Measurements from ENCODE around the gene RASAL2. TPM values are rescaled to one million over a fixed set of nuclear protein-coding genes. Genes with fewer than 3 reads are reported as not detected.

Gene RASAL2
- total and polyA plus RNA-seq, 2 experiments from 2014 or later, result 16.0 to 42.2 TPM

DNA sequence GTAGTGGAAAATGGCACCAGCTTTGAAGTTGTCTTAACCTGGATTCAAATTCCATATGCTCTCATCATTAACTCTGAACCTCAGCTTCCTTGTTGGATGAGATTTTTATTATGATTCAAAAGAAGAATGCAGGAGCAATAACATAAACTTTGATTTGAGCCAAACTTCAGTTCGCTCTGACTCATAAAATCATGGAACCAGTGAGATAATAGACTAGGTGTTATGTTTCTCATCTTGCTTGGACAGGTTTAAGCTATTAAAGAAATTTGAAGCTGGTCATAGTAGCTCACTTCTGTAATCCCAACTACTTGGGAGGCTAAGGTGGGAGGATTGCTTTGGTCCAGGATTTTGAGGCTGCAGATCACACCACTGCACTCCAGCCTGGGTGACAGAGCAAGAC, 230.1 kb downstream of the RASAL2 start (continued):
- TF ChIP-seq, protein P1, sequence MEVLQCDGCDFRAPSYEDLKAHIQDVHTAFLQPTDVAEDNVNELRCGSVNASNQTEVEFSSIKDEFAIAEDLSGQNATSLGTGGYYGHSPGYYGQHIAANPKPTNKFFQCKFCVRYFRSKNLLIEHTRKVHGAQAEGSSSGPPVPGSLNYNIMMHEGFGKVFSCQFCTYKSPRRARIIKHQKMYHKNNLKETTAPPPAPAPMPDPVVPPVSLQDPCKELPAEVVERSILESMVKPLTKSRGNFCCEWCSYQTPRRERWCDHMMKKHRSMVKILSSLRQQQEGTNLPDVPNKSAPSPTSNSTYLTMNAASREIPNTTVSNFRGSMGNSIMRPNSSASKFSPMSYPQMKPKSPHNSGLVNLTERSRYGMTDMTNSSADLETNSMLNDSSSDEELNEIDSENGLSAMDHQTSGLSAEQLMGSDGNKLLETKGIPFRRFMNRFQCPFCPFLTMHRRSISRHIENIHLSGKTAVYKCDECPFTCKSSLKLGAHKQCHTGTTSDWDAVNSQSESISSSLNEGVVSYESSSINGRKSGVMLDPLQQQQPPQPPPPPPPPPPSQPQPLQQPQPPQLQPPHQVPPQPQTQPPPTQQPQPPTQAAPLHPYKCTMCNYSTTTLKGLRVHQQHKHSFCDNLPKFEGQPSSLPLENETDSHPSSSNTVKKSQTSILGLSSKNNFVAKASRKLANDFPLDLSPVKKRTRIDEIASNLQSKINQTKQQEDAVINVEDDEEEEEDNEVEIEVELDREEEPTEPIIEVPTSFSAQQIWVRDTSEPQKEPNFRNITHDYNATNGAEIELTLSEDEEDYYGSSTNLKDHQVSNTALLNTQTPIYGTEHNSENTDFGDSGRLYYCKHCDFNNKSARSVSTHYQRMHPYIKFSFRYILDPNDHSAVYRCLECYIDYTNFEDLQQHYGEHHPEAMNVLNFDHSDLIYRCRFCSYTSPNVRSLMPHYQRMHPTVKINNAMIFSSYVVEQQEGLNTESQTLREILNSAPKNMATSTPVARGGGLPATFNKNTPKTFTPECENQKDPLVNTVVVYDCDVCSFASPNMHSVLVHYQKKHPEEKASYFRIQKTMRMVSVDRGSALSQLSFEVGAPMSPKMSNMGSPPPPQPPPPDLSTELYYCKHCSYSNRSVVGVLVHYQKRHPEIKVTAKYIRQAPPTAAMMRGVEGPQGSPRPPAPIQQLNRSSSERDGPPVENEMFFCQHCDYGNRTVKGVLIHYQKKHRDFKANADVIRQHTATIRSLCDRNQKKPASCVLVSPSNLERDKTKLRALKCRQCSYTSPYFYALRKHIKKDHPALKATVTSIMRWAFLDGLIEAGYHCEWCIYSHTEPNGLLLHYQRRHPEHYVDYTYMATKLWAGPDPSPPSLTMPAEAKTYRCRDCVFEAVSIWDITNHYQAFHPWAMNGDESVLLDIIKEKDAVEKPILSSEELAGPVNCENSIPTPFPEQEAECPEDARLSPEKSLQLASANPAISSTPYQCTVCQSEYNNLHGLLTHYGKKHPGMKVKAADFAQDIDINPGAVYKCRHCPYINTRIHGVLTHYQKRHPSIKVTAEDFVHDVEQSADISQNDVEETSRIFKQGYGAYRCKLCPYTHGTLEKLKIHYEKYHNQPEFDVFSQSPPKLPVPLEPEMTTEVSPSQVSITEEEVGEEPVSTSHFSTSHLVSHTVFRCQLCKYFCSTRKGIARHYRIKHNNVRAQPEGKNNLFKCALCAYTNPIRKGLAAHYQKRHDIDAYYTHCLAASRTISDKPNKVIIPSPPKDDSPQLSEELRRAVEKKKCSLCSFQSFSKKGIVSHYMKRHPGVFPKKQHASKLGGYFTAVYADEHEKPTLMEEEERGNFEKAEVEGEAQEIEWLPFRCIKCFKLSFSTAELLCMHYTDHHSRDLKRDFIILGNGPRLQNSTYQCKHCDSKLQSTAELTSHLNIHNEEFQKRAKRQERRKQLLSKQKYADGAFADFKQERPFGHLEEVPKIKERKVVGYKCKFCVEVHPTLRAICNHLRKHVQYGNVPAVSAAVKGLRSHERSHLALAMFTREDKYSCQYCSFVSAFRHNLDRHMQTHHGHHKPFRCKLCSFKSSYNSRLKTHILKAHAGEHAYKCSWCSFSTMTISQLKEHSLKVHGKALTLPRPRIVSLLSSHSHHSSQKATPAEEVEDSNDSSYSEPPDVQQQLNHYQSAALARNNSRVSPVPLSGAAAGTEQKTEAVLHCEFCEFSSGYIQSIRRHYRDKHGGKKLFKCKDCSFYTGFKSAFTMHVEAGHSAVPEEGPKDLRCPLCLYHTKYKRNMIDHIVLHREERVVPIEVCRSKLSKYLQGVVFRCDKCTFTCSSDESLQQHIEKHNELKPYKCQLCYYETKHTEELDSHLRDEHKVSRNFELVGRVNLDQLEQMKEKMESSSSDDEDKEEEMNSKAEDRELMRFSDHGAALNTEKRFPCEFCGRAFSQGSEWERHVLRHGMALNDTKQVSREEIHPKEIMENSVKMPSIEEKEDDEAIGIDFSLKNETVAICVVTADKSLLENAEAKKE (CRISPR knock-in tag; IDR thresholded peaks at IDR 0.05), result no peak
- TF ChIP-seq ZNF114 (CRISPR knock-in tag; IDR thresholded peaks at IDR 0.05) (no peak), EZH2phosphoT487 (IDR thresholded peaks at IDR 0.05; ENCODE audit: unreplicated experiment) (no peak)

DNA sequence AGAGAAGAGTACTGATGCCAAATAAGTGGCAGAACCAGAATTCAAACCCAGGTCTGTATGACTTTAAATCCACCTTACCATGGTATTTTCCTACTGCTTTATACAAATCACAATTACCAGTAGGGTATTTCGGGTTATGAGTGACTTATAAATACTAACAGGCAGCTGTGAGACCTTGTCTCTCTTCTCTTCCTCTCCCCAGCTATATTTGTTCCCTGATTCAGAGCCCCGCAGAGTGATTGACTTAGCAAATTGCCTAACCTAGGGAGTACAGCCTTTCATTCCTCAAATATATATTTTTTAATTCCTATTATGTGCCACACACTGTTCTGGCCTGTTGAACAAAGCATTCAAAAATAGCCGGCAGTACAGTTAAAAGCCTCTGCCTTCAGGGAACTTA, 234.8 kb downstream of the RASAL2 start:
- DNase-seq (ENCODE audit: low spot score) (no peak), ATAC-seq (no peak)
- H3K4me3 Mint-ChIP-seq, result no peak overlapping the region
- Histone ChIP-seq H3K4me3 (no peak overlapping the region), H3K27ac (ENCODE audit: low read depth) (0 out of 2 replicates have a peak overlapping the region, but pooled peaks have one; percentile 8), H4K20me1 (replicated peaks; ENCODE audit: insufficient read depth) (no peaks in the 10 kb centered on the region; the same call in 1 of the 2 replicates), H3K27me3 (ENCODE audit: insufficient read depth) (no peaks in the 10 kb centered on the region), H3F3A (replicated peaks; ENCODE audit: low read depth) (no peaks in the 10 kb centered on the region), H3K4me2 (no peak overlapping the region), H3K79me2 (replicated peaks; ENCODE audit: insufficient read depth) (peaks cover 94% of the 10 kb centered on the region), H3K9me2 (ENCODE audit: insufficient read depth) (no peaks in the 10 kb centered on the region), H3K36me3 (ENCODE audit: insufficient read depth) (no peaks in the 10 kb centered on the region), H2AFZ (no peak overlapping the region), H3K4me1 (ENCODE audit: insufficient read depth) (peaks cover 21% of the 10 kb centered on the region)
- H3K4me1 Mint-ChIP-seq, result peaks cover 19% of the 10 kb centered on the region; the same call in 2 of the 3 replicates
- no peaks in the 10 kb centered on the region for H3K9me3 Mint-ChIP-seq
- H3K27me3 Mint-ChIP-seq (ENCODE audit: insufficient read depth, low read depth, poor library complexity), result peaks cover 5% of the 10 kb centered on the region
- H3K27ac Mint-ChIP-seq, result no peak overlapping the region
- no peaks in the 10 kb centered on the region for H3K36me3 Mint-ChIP-seq (ENCODE audit: low read depth)
- TF ChIP-seq, protein P2, sequence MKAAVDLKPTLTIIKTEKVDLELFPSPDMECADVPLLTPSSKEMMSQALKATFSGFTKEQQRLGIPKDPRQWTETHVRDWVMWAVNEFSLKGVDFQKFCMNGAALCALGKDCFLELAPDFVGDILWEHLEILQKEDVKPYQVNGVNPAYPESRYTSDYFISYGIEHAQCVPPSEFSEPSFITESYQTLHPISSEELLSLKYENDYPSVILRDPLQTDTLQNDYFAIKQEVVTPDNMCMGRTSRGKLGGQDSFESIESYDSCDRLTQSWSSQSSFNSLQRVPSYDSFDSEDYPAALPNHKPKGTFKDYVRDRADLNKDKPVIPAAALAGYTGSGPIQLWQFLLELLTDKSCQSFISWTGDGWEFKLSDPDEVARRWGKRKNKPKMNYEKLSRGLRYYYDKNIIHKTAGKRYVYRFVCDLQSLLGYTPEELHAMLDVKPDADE (IDR thresholded peaks at IDR 0.05), result no peak
- TF ChIP-seq NANOG (IDR thresholded peaks at IDR 0.05; ENCODE audit: borderline replicate concordance) (no peak), JUNB (IDR thresholded peaks at IDR 0.05; ENCODE audit: unreplicated experiment) (no peak), ZNF331 (CRISPR knock-in tag; IDR thresholded peaks at IDR 0.05; ENCODE audit: low read depth) (no peak), EZH2phosphoT487 (IDR thresholded peaks at IDR 0.05; ENCODE audit: unreplicated experiment) (no peak), POLR2AphosphoS5 (IDR thresholded peaks at IDR 0.05; ENCODE audit: low read depth) (no peak), CREB1 (CRISPR knock-in tag; IDR thresholded peaks at IDR 0.05; ENCODE audit: low read depth) (no peak), ZNF114 (CRISPR knock-in tag; IDR thresholded peaks at IDR 0.05) (no peak)
- TF ChIP-seq, protein P3, sequence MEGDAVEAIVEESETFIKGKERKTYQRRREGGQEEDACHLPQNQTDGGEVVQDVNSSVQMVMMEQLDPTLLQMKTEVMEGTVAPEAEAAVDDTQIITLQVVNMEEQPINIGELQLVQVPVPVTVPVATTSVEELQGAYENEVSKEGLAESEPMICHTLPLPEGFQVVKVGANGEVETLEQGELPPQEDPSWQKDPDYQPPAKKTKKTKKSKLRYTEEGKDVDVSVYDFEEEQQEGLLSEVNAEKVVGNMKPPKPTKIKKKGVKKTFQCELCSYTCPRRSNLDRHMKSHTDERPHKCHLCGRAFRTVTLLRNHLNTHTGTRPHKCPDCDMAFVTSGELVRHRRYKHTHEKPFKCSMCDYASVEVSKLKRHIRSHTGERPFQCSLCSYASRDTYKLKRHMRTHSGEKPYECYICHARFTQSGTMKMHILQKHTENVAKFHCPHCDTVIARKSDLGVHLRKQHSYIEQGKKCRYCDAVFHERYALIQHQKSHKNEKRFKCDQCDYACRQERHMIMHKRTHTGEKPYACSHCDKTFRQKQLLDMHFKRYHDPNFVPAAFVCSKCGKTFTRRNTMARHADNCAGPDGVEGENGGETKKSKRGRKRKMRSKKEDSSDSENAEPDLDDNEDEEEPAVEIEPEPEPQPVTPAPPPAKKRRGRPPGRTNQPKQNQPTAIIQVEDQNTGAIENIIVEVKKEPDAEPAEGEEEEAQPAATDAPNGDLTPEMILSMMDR (conservative IDR thresholded peaks at IDR 0.05; ENCODE audit: low read depth in 2 of 2), result no peak
- TF ChIP-seq, protein P4, sequence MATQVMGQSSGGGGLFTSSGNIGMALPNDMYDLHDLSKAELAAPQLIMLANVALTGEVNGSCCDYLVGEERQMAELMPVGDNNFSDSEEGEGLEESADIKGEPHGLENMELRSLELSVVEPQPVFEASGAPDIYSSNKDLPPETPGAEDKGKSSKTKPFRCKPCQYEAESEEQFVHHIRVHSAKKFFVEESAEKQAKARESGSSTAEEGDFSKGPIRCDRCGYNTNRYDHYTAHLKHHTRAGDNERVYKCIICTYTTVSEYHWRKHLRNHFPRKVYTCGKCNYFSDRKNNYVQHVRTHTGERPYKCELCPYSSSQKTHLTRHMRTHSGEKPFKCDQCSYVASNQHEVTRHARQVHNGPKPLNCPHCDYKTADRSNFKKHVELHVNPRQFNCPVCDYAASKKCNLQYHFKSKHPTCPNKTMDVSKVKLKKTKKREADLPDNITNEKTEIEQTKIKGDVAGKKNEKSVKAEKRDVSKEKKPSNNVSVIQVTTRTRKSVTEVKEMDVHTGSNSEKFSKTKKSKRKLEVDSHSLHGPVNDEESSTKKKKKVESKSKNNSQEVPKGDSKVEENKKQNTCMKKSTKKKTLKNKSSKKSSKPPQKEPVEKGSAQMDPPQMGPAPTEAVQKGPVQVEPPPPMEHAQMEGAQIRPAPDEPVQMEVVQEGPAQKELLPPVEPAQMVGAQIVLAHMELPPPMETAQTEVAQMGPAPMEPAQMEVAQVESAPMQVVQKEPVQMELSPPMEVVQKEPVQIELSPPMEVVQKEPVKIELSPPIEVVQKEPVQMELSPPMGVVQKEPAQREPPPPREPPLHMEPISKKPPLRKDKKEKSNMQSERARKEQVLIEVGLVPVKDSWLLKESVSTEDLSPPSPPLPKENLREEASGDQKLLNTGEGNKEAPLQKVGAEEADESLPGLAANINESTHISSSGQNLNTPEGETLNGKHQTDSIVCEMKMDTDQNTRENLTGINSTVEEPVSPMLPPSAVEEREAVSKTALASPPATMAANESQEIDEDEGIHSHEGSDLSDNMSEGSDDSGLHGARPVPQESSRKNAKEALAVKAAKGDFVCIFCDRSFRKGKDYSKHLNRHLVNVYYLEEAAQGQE (IDR thresholded peaks at IDR 0.05; ENCODE audit: unreplicated experiment), result no peak

Measured in GM23338 (cell line).